Epidermal melanocyte (primary cell): Measurements from ENCODE around the gene SDC3.

Experiments used
- DNase-seq: peaks from one replicate; pipeline ENCODE4 v3.0.0; 2011; ENCODE audit warnings: low spot score; ENCODE audit not compliant: insufficient read length

SDC3 gene

DNA sequence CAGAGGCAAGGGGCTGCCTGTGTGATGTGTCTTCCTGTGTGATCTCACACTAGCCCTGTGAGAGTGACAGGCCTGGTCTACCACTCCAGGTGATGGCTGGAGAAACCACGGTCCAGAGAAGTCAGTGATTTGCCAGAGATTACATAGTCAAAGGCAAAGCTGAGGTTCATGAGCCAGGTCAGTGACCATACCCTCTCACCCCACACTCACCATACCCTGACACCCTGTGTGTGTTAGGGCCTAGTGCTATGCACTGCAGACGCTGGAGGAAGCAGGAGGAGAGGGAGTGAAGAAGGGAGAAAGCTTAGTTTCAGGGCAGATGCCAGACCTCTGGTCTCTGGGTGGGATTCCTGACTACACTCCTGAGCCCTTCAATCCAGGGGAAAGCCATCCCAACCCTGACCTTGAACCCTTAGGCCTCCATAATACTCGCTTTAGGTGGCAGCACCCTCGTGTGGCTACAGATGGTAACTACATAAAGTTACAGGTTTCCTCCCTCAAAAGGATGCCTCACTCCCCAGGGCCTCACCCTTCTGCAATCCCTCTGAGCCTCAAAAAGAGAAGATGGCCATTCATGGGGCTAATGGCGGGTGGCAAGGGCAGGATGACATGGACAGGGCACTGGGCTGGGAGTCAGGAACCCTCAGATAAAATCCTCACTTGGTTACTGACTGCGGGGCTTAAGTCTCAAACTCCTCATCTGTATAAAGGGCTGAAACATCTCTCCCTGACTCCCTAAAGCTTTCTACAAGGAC, 20.8 kb upstream of the SDC3 start:
- peak; percentile 49 for DNase-seq

- no peak for DNase-seq
Observed at GRCh38 chr1:30928789-30929134, 20.2 kb upstream of the SDC3 start.

DNA sequence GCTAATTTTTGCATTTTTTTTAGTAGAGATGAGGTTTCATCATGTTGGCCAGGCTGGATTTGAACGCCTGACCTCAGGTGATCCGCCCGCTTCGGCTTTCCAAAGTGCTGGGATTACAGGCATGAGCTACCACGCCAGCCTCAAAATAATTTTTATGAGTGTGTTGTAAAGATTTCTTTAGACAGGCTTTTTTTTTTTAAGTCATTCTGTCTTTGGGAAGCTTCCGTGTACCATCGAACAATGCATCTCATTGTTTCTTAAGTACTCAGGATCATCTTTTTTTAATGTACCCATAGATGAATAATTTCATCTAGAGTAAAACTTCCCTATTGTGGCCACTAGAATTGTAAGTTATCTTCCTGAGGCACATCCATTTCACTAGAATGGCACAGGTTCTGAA, 19.6 kb upstream of the SDC3 start:
- DNase-seq: no peak

DNA sequence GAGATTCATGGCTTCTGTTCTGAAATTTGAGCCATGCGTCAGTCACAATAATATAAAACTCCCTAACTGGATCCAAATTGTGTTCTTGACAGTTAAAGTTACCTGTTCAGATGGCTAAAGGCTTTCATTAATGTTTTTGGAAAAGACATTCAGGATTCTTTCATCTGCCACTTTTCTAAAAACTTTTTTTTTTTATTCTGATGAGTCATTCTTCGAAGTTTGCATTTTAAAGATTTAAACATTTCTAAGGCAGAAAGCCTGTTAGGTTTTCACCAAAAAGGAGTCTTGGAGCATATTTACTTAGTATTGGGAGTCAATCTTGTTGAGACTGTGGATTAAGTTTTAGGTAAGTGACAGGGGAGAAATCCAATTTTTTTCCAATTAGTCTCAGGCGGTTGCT, 18.9 kb upstream of the SDC3 start:
- DNase-seq: no peak

DNA sequence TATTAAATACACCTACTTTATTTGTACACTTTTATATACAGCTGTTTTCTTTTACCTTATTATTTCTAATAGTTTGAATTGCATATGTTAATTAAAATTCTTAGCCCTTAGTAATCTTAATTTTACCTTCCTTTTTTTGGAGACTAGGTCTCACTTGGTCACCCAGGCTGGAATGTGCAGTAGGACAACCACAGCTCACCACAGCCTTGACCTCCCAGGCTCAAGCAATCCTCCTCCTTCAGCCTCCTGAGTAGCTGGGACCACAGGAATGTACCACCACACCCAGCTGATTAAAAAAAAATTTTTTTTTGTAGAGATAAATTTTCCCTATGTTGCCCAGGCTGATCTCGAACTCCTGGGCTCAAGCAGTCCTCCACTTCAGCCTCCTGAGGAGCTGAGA, 15.0 kb upstream of the SDC3 start:
- DNase-seq: no peak

- DNase-seq: no peak
Observed at GRCh38 chr1:30920827-30921226, 12.3 kb upstream of the SDC3 start.

- no peak for DNase-seq
Observed at GRCh38 chr1:30919025-30919881, 10.7 kb upstream of the SDC3 start.

DNA sequence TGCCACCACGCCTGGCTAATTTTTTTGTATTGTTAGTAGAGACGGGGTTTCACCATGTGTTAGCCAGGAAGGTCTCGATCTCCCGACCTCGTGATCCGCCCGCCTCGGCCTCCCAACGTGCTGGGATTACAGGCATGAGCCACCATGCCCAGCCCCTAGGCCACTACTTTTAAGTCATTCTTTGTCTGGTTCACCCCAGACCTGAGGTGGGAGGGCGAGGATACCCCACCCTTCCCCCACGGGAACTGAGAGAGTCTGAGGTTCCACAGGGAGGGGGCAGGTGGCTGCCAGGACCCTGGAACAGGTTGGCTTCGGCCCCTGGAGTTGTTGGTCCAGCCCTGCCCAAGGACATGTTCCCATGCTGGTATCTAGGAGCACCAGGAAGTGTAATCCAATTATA, 7.7 kb upstream of the SDC3 start:
- DNase-seq: no peak

DNA sequence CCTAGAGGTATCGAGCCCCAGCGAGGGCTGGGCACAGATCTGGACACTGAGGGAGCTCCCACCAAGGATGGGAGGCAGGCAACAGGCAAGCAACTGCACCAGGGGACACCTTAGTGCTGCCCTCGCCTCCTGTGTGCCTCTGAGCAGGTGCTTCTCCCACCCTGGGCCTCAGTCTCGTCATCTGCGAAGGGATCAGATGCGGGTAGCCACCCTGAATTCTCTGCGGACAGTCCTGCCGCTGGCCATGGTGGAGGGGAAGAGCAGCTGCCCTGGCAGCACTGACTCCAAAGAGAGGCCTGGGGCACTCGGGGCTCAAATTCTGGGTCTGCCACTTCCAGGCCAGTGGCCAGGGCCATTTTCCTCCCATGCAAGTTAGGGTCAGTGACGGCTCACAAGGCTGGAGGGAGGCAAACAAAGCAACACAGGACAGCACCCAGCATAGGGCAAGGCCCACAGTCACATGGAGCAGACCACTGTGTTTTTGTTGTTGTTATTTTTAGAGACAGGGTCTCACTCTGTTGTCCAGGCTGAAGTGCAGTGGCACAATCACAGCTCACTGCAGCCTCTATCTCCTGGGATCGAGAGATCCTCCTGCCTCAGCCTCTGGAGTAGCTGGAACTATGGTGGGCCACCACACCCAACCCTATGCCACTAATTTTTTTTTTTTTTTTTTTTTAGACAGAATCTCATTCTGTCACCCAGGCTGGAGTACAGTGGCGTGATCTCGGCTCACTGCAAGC, 7.1 kb upstream of the SDC3 start:
- DNase-seq: no peak

GRCh38 chr1:30914931-30915330, 6.4 kb upstream of the SDC3 start:
- no peak for DNase-seq

GRCh38 chr1:30914587-30914922, 6.0 kb upstream of the SDC3 start:
- DNase-seq: no peak

GRCh38 chr1:30912913-30913652, 4.5 kb upstream of the SDC3 start:
- DNase-seq: no peak

- DNase-seq: no peak
Observed at GRCh38 chr1:30912224-30912623, 3.7 kb upstream of the SDC3 start.

DNA sequence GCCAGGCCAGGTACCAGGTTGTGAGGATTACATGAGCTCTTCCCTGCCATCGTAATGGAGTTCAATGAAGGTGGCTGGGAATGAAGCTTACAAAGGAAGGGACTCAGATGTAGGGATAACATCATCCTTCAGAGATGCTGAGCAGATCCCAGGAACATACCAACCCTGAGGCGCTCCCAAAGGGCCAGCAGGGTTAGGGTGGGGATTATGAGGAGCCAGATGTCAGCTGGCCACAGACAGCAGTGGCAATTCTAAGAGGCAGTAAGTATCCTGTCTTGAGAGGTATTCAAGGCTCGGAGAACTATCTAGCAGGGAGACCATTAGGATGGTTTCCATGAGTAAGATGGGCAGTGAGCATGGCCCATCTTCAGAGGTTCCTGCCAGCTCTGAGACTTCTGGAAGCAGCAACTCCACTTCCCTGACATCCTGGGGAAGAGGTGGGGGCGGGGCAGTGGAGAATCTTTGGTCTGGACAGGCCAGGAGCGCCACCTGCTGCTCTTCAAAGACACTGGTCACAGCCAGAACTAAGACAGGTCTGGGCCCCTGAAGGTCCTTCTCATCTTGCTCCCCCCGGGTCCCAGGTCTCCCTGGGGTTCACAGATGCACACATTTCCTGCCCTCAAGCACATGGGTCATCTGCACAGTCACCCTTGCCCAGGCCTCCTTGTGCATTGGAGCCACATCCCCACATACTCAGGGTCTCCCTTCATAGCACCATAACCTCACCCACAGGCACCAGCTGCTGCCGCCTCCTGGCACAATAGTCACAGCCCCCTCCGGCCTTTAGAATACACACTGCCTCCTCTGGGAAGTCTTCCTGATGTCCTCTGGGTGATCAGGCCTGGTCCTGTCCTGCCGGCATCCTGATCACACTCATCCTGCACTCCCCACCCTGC, 2.7 kb upstream of the SDC3 start:
- peak; percentile 95 for DNase-seq

DNA sequence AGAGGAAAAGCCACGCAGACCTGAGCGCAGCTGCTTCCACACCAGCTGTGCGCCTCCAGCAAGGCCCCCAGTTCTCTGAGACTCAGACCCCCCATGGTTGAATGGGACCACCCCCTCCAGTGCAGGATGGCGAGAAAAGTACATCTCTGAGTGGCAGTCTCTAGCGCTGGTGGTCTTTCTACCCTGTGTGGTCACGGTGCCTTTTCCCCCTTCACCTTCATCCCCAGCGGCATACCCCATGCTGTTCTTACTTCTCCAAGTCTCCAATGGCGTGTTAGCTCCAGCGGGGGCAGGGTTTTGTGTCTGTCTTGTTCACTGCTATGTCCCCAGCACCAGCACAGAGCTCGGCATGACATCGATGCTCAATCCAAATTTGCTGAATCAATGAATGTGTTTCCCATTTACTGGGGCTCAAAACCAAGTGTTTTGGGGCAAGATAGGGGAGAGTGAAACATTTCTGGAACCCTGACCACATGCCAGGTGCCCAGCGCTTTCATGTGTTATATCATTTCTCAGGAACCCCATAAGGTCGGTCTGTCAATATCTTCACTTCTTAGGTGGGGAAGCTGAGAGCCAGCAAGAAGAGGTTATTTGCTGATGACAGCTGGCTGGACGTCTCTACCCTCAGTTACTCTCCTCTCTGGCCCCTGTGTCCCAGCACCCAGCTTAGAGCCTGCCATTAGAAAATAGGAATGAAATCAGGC, 959 bp upstream of the SDC3 start:
- no peak for DNase-seq

- DNase-seq: no peak
Observed at GRCh38 chr1:30908316-30908695, 252 bp downstream of the SDC3 start.

- DNase-seq: no peak
Observed at GRCh38 chr1:30907481-30908315, 860 bp downstream of the SDC3 start.

DNA sequence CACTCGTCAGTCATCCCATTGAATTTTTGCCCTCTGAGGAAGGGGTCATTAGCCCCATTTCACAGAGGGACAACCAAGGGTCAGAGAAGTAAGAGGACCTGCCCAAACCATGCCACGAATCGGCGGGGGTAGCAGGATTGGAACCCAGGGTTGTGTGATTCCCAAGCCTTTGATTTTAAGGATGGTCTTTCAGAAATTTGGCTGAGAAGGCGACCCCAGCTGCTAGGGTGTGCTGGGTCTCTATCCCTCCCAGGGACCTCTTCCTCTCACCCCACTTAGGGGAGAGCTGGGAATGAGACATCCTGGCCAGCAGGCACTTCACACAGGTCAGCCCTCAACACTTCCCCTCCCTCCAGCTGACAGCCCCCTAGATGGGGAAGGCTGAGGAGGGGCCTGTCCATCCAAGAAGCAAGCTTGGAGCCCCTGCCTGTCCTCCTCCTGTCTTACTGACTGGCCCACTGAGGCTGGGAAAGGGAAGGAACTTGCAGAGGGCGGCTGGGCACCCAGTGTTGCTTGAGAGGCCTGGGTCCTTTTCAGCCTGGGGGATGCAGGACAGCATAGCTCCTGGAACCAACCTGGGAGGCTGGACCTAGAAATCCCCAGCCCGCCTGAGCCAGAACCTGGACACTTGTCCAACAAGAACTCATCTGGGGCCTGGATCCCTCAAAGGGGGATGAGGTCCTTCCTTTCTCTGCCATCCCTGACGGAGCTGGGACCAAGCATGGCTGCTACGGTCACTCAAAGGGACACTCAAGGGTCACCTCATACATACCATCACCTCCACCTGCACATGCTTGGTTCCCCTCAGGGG, 1.7 kb downstream of the SDC3 start:
- DNase-seq: no peak
